H1 (cell line): Measurements from ENCODE around the gene MAGEB1. TPM values are rescaled to one million over a fixed set of nuclear protein-coding genes. Genes with fewer than 3 reads are reported as not detected.

Experiments used
- CTCF ChIA-PET: fragments of 300-600 bp; sonication (Branson Sonifier 250); formaldehyde crosslinking; loops from one replicate; lab custom pipeline; 2021; ENCODE audit not compliant: partially characterized antibody; lab: Charles Lee
- POLR2A ChIA-PET: fragments of 300-600 bp; sonication (Branson Sonifier 250); formaldehyde crosslinking; loops from one replicate; lab custom pipeline; 2021; ENCODE audit warnings: inconsistent platforms; ENCODE audit not compliant: partially characterized antibody; lab: Charles Lee
- DNase-seq, 2 experiments: peaks; one replicate each; pipeline versions ENCODE4 v3.0.0 to v3.0.0-alpha.2; 2010 to 2022; ENCODE audit warnings: low spot score in 2 of 2, low read depth in 1 of 2, mixed read lengths in 1 of 2
- FAIRE-seq: peaks from 2 replicates; lab custom pipeline; 2011; peaks lifted over from hg19 to GRCh38; lab: Jason Lieb, UNC
- H2AFZ ChIP-seq: 2 replicates; pipeline ENCODE4 v1.8.1; 2012; ENCODE audit warnings: low read length, inconsistent platforms
- H2AK5ac ChIP-seq: 2 replicates; pipeline ENCODE4 v1.6.1; 2013; ENCODE audit warnings: low read depth, low read length
- H2BK120ac ChIP-seq: replicated peaks from 2 replicates; pipeline ENCODE3; 2013; ENCODE audit warnings: low read depth, low read length, inconsistent platforms
- H2BK12ac ChIP-seq: 2 replicates; pipeline ENCODE4 v1.6.1; 2013; ENCODE audit warnings: low read depth, low read length
- H2BK15ac ChIP-seq: 2 replicates; pipeline ENCODE4 v1.6.1; 2013; ENCODE audit warnings: low read length
- H2BK20ac ChIP-seq: 2 replicates; pipeline ENCODE4 v1.6.1; 2013; ENCODE audit warnings: low read length
- H2BK5ac ChIP-seq: 2 replicates; pipeline ENCODE4 v1.6.1; 2013; ENCODE audit warnings: low read depth, low read length
- H3K14ac ChIP-seq: 2 replicates; pipeline ENCODE4 v1.6.1; 2013; ENCODE audit warnings: inconsistent platforms; ENCODE audit not compliant: insufficient read length
- H3K18ac ChIP-seq: 2 replicates; pipeline ENCODE4 v1.6.1; 2013; ENCODE audit warnings: low read length; ENCODE audit errors: extremely low read depth
- H3K23ac ChIP-seq: 2 replicates; pipeline ENCODE4 v1.6.1; 2013; ENCODE audit warnings: inconsistent platforms; ENCODE audit not compliant: insufficient read length
- H3K23me2 ChIP-seq: 2 replicates; pipeline ENCODE4 v1.6.1; 2013; ENCODE audit warnings: low read depth, low read length
- H3K27ac ChIP-seq: 2 replicates; pipeline ENCODE4 v1.6.1; 2011; ENCODE audit warnings: low read depth, low read length, inconsistent platforms
- H3K27me3 ChIP-seq, 4 experiments: replicated peaks in 1 of 4; 1 replicate in 1 of 4; 2 replicates in 3 of 4; pipeline versions ENCODE4 v1.6.1 to v1.8.1; 2011 to 2013; ENCODE audit warnings: low read length in 3 of 4, mild to moderate bottlenecking in 3 of 4, inconsistent platforms in 2 of 4, mixed read lengths in 2 of 4, moderate library complexity in 1 of 4; ENCODE audit not compliant: control insufficient read depth in 3 of 4, insufficient read depth in 3 of 4; ENCODE audit errors: extremely low read depth in 1 of 4
- H3K36me3 ChIP-seq, 4 experiments: 2 replicates each; pipeline versions ENCODE4 v1.6.1 to v1.8.1; 2011 to 2013; ENCODE audit warnings: mild to moderate bottlenecking in 4 of 4, low read length in 3 of 4, moderate library complexity in 2 of 4, control low read depth in 1 of 4, inconsistent platforms in 1 of 4; ENCODE audit not compliant: insufficient read depth in 4 of 4, control insufficient read depth in 2 of 4
- H3K4ac ChIP-seq: replicated peaks from 2 replicates; pipeline ENCODE3; 2013; ENCODE audit warnings: low read length, low read depth, mixed read lengths, inconsistent platforms; ENCODE audit not compliant: insufficient read length
- H3K4me1 ChIP-seq, 4 experiments: replicated peaks in 1 of 4; 1 replicate in 1 of 4; 2 replicates in 3 of 4; pipeline versions ENCODE4 v1.6.1 to v1.8.1; 2011 to 2013; ENCODE audit warnings: low read length in 3 of 4, inconsistent platforms in 2 of 4, mixed read lengths in 1 of 4; ENCODE audit not compliant: insufficient read depth in 4 of 4, control insufficient read depth in 3 of 4
- H3K4me2 ChIP-seq, 2 experiments: 2 replicates each; pipeline versions ENCODE4 v1.6.1 to v1.8.1; 2011 to 2013; ENCODE audit warnings: low read depth in 2 of 2, low read length in 2 of 2, control low read depth in 1 of 2, inconsistent platforms in 1 of 2, mild to moderate bottlenecking in 1 of 2; ENCODE audit not compliant: insufficient read depth in 1 of 2
- H3K4me3 ChIP-seq, 4 experiments: fragments of 200-600, 300-600 bp in 1 of 4; sonication (generic), shearing (Covaris generic), sonication (Bioruptor Twin) in 1 of 4; 2 replicates each; pipeline versions ENCODE4 v1.5.1 to v1.8.1; 2011 to 2016; ENCODE audit warnings: low read length in 4 of 4, low read depth in 3 of 4, control low read depth in 2 of 4, inconsistent platforms in 2 of 4, mild to moderate bottlenecking in 2 of 4, mixed read lengths in 1 of 4, moderate library complexity in 1 of 4; ENCODE audit not compliant: insufficient read depth in 2 of 4; ENCODE audit errors: extremely low read depth in 1 of 4
- H3K56ac ChIP-seq: replicated peaks from 2 replicates; pipeline ENCODE3; 2013; ENCODE audit warnings: low read depth, mild to moderate bottlenecking, mixed read lengths, low read length, inconsistent platforms; ENCODE audit not compliant: insufficient read length
- H3K79me1 ChIP-seq: 2 replicates; pipeline ENCODE4 v1.6.1; 2013; ENCODE audit warnings: low read depth, low read length, control low read depth
- H3K79me2 ChIP-seq, 2 experiments: 2 replicates each; pipeline versions ENCODE4 v1.6.1 to v1.8.1; 2012 to 2013; ENCODE audit warnings: low read length in 2 of 2, mild to moderate bottlenecking in 2 of 2, inconsistent platforms in 1 of 2; ENCODE audit not compliant: insufficient read depth in 2 of 2, control insufficient read depth in 1 of 2
- H3K9ac ChIP-seq, 4 experiments: replicated peaks in 1 of 4; 1 replicate in 1 of 4; 2 replicates in 3 of 4; pipeline versions ENCODE4 v1.6.1 to v1.8.1; 2011 to 2013; ENCODE audit warnings: low read depth in 3 of 4, low read length in 3 of 4, control low read depth in 2 of 4, mild to moderate bottlenecking in 2 of 4, moderate library complexity in 2 of 4, inconsistent platforms in 1 of 4; ENCODE audit errors: extremely low read depth in 1 of 4
- H3K9me3 ChIP-seq, 2 experiments: 2 replicates each; pipeline versions ENCODE4 v1.6.1 to v1.8.1; 2012 to 2013; ENCODE audit warnings: mild to moderate bottlenecking in 2 of 2, moderate library complexity in 2 of 2, control low read depth in 1 of 2, inconsistent platforms in 1 of 2, low read depth in 1 of 2, low read length in 1 of 2, mixed read lengths in 1 of 2; ENCODE audit not compliant: insufficient read depth in 2 of 2
- H4K20me1 ChIP-seq, 2 experiments: replicated peaks in 1 of 2; 2 replicates each; pipeline versions ENCODE3 to v1.8.1; 2011 to 2013; ENCODE audit warnings: inconsistent platforms in 2 of 2, low read length in 2 of 2, mild to moderate bottlenecking in 1 of 2; ENCODE audit not compliant: insufficient read depth in 2 of 2, control insufficient read depth in 1 of 2
- H4K5ac ChIP-seq: 2 replicates; pipeline ENCODE4 v1.6.1; 2013; ENCODE audit warnings: low read length, low read depth, mixed read lengths, inconsistent platforms; ENCODE audit not compliant: insufficient read length
- H4K8ac ChIP-seq: 2 replicates; pipeline ENCODE4 v1.8.0; 2013; ENCODE audit warnings: mild to moderate bottlenecking, moderate library complexity, low read length, inconsistent platforms; ENCODE audit not compliant: insufficient read depth; ENCODE audit errors: extremely low read depth
- H4K91ac ChIP-seq: replicated peaks from 2 replicates; pipeline ENCODE3; 2013; ENCODE audit warnings: low read length, mixed read lengths, inconsistent platforms; ENCODE audit not compliant: insufficient read length
- TCF12 ChIP-seq: IDR thresholded peaks from 2 replicates; pipeline ENCODE4 v1.6.1; 2011; ENCODE audit warnings: low read depth, mild to moderate bottlenecking, low read length
- WGBS, 2 experiments: shearing (Covaris generic) in 1 of 2; methylation state at CpG; one replicate each; pipeline versions ENCODE4 v1.1.6 to v1.1.7; 2013 to 2015; ENCODE audit warnings: low lambda C conversion rate in 2 of 2, mixed read lengths in 2 of 2, inconsistent platforms in 1 of 2, low coverage in 1 of 2, missing lambda C conversion rate in 1 of 2; ENCODE audit not compliant: insufficient replicate concordance in 2 of 2, insufficient coverage in 1 of 2, insufficient read length in 1 of 2; ENCODE audit errors: extremely low coverage in 1 of 2, missing lambda C conversion rate in 1 of 2; 5-methylcytosine and 5-hydroxymethylcytosine counted together
- polyA plus RNA-seq, 7 experiments: library from polyadenylated mRNA; depleted of rRNA in 3 of 7; stranded (reverse) in 5 of 7; unstranded in 2 of 7; fragments of >200 nt in 5 of 7; fragments of 200-250 nt in 2 of 7; gene quantifications; 1 replicate in 5 of 7; 2 replicates in 1 of 7; 4 replicates in 1 of 7; pipeline versions ENCODE4 v1.2.1 to v1.2.3, GENCODE V29; 2011 to 2013; ENCODE audit warnings: missing spikeins in 2 of 7, mixed read lengths in 2 of 7
- total RNA-seq: library from RNA; stranded (reverse); fragmentation: NEBNext Ultra II Directional; extraction: Animal tissue kit (Norgen Biotek cat#: 25700); gene quantifications from 2 replicates; pipeline ENCODE4 v1.2.1, GENCODE V29; 2021

MAGEB1 gene
- total and polyA plus RNA-seq, 2 of the 8 experiments (the other 6 are each of a cell fraction or from before 2014, with no cell fraction given): 0.05 TPM; not detected in 1

DNA sequence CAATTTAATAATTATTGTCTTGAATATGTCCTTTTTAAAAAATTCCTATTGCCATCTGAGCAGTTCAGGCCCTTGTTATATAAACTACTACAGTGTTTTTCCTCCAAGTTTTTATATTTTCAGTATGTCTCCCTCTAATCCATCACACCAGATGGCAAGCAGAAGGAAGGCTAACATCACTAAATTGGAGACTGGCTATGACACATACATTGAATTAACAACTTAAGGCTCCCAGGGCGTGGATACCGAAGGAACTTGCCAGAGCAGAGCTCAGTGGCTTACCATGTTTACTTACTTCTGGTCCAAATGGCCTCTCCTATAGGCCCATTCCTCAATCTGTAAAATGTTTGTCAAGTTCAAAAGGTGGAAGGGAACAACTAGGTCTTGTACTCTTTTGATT, 13.0 kb downstream of the MAGEB1 start:
- Histone ChIP-seq H3K4me2 (no peak overlapping the region), H3K36me3 (no peaks in the 10 kb centered on the region), H3K23ac (no peak overlapping the region), H2AK5ac (no peak overlapping the region), H3K23me2 (no peaks in the 10 kb centered on the region), H2BK12ac (no peak overlapping the region), H3K56ac (no peak overlapping the region), H4K5ac (no peak overlapping the region), H2AFZ (no peak overlapping the region), H3K4me3 (no peak overlapping the region), H3K9me3 (peaks cover 5 to 14% of the 10 kb centered on the region in 2 experiments; a peak in 2 of 4 replicates), H4K91ac (no peak overlapping the region), H3K14ac (no peak overlapping the region), H3K27me3 (no peaks in the 10 kb centered on the region), H2BK120ac (no peak overlapping the region), H3K18ac (no peak overlapping the region), H4K8ac (no peak overlapping the region), H3K4me1 (no peaks in the 10 kb centered on the region), H3K79me1 (no peaks in the 10 kb centered on the region), H4K20me1 (no peaks in the 10 kb centered on the region), H3K27ac (no peak overlapping the region), H3K4ac (no peak overlapping the region), H3K79me2 (no peaks in the 10 kb centered on the region), H2BK20ac (no peak overlapping the region), H2BK15ac (no peak overlapping the region), H3K9ac (no peak overlapping the region), H2BK5ac (no peak overlapping the region)
- no peak for TF ChIP-seq TCF12
- 81% methylated on average over 2 of the region's 2 CpGs; no CpG with 5 or more reads in 1 of the 2 experiments for WGBS, 2 experiments
- FAIRE-seq (no peak), DNase-seq (no peak)
- ChIA-PET CTCF (no interaction called here), POLR2A (no interaction called here)
